ENCODE results near the gene RNF34.
A peak's percentile ranks its signal among the peaks of the same experiment; 100 is the strongest.

RNF34 gene

DNA sequence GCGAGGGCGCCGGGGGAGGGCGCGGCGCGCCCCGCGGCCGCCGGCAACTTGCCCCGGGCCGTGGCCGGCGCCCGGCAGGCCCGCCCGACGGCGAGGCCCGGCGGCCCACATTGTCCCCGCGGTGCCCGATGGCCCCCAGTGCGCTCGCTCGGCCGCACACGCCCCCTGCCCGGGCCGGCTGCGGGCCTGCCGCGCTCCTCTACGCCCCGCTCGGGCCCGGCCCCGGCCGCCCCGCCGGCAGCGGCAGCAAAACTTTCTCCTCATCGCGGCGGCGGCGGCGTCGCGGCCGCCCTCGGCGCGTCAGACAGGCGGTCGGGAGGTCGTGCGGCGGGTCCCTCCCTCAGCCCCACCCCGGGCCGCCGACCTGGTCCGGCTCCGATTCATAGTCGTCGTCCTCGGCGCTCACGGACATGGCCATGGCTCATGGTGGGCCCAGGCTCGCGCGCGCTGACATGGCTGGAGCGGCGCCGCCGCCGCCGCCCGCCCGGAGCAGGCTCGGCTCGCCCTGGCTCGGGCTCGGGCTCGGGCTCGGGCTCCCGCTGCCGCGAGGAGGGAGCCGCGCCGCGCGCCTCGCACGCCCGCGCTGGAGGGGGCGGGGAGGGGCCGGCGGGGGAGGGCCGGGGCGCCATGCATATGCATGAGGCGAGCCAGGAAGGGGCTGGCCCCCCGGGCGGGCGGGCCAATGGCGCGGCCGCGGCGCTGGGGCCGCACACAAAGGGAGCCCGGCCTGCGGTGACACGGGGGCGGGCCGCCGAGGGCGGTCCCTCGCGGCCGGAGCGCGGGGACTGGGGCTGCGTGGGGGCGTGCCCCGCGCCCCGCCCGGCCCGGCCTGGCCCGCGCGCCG, 67.1 kb downstream of the RNF34 start:
- DNase-seq (ENCODE audit: low read depth) = peak; percentile 85

DNA sequence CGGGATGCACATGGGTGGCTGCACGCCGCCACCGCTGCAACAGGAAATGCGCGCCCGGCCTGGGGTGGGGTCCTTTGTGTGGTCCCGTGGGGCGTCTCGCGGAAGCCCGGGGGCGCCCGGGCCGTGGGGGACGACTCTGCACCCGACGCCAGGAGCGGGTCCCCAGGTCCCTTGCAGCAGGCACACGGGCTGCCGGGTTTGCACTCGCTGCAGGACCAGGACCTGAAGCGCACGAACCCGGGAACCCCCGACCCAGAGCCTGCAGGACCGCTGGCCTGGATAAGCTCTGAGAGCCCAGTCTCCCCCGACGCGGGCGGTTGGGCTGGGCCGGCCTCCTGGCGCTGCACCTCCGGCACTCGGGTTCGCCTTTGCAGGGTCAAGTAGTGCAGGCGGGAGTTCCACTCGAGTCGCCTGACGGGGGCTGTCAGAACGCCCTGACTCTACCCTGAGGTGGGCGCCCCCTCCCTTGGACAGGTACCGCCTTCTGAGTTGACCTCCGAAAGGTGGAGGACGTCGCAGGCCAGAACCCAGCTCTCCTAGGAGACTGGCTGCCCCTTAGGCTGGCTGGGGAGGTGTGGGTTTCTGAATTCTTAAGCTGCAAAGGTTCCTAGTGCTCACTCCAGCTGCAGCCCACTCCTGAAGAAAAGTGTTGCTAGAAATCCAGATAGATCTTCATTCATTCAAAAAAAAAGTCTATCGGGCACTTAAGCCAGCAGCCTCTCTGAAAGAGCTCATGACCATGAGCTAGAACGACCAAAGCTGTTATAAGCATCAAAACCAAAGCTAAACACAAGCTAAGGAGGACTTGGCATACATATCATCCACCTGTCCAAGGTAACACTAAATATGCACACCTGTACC, 68.0 kb downstream of the RNF34 start:
- DNase-seq (ENCODE audit: low read depth) = no peak

DNA sequence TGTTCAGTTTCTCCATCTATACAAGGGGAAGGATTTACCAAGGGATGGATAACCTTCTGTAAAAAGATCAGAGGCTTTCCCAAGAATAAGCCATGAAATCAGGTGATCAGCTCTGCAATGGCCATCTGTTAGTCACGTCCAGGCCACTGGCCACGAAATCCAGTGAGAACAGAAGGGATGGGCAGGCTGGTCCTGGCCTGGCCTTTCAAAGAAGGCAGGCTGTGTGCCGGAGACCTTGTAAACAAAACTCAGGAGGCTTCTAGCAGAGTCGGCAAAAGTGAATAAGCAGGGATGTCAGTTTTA, 68.5 kb downstream of the RNF34 start:
- no peak for DNase-seq (ENCODE audit: low read depth)

DNA sequence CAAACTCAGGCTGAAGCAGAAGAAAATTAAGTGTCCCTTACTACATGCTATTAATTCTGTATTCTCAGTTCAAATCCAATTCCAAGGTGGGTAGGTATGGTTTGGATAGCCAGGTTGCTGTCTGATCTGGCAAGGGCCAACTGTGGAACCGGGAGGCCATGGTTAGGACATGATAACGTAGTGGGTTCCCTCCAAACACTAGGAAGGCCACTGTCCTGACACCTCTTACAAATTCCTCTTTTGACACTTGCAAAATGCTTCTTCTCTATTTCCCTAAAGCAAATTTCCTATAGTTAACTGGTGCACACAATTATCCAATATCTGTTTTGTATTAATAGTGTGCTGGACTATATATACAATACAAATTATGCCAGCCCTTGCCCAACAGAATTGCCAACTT, 70.8 kb downstream of the RNF34 start:
- no peak for DNase-seq (ENCODE audit: low read depth)

DNA sequence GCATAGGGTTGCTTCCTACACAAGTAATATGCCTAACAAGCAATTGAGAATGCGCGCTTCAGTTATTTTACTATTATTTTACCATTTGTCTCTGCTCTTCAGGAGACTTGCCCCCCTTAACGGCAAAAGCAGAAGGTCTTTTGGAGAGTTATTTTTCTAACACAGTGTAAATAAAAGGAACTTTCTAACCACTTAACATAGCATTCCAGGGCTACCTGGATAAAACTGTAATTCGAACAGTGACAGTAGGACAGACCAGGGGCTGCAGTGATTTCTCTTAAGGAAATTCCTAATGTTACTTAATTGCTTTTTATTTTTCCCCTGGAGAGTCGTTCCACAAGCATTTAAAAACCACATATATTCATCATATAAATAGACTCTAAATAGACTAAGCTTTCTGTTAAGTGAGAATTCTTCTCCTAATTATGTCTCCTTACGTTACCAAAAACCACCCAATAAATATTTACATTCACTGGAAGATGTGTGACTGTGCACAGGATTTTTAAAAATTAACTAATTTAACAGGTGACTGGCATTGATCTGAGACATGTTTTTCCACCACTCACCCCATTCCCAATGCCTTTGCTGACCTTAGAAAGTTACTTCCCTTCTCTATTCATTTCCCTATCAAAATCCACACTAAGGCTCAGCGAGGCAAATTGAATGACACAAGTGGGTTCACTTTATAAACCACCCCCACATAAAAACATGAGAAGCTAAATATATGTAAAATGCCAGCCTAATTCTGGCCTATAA, 72.4 kb downstream of the RNF34 start:
- DNase-seq (ENCODE audit: low read depth) = no peak

Measured in stimulated activated CD8-positive, alpha-beta memory T cell treated with anti-CD3 and anti-CD28 coated beads, Interleukin-4, amount 100 ng/mL, for 24 hours (primary cell).